ENCODE measurements around the gene LOXL4. TPM values are rescaled to one million over a fixed set of nuclear protein-coding genes. Genes with fewer than 3 reads are reported as not detected.

LOXL4 gene
- total and polyA plus RNA-seq, 2 experiments from 2014 or later: 32.7 to 34.4 TPM

DNA sequence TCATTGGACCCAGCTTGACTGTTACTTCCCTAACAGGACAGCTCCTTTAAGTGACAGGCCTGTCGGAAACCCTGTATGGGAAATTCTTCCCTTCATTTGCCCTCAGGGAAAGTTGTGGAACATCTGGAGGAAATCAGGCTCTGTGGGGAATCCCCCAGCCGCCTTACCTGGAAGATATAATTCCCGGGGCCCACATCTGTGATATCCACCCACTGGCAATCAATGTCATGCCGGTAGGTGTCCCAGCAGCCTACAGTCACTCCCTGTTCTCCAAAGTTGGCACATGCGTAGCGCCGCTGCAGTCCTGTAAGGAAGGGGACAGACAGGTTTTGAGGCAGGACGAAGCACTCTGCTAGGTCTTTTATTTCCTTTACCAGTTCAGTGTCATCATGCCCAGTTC is 16.6 kb downstream of the LOXL4 start:
- WGBS (ENCODE audit: low lambda C conversion rate, missing lambda C conversion rate): 86% methylated on average over 8 of the region's 8 CpGs
- Histone ChIP-seq H2AFZ (no peak overlapping the region), H3K9me2 (replicated peaks; ENCODE audit: insufficient read depth) (no peaks in the 10 kb centered on the region), H3K4me3 (no peak overlapping the region), H3K36me3 (replicated peaks; ENCODE audit: insufficient read depth, low read depth) (no peaks in the 10 kb centered on the region), H3K4me1 (ENCODE audit: insufficient read depth) (peaks cover 4% of the 10 kb centered on the region), H3K27me3 (no peaks in the 10 kb centered on the region), H3K9me3 (ENCODE audit: low read depth) (no peaks in the 10 kb centered on the region), H3K4me2 (no peak overlapping the region), H4K20me1 (ENCODE audit: insufficient read depth, poor library complexity, severe bottlenecking) (no peaks in the 10 kb centered on the region), H3K27ac (no peak overlapping the region), H3K79me2 (no peaks in the 10 kb centered on the region)
- TF ChIP-seq EZH2 (IDR thresholded peaks at IDR 0.05; ENCODE audit: borderline replicate concordance): no peak
- no peak for TF ChIP-seq EZH2phosphoT487 (IDR thresholded peaks at IDR 0.05; ENCODE audit: low read depth, severe bottlenecking, unreplicated experiment)
- TF ChIP-seq, protein P1, sequence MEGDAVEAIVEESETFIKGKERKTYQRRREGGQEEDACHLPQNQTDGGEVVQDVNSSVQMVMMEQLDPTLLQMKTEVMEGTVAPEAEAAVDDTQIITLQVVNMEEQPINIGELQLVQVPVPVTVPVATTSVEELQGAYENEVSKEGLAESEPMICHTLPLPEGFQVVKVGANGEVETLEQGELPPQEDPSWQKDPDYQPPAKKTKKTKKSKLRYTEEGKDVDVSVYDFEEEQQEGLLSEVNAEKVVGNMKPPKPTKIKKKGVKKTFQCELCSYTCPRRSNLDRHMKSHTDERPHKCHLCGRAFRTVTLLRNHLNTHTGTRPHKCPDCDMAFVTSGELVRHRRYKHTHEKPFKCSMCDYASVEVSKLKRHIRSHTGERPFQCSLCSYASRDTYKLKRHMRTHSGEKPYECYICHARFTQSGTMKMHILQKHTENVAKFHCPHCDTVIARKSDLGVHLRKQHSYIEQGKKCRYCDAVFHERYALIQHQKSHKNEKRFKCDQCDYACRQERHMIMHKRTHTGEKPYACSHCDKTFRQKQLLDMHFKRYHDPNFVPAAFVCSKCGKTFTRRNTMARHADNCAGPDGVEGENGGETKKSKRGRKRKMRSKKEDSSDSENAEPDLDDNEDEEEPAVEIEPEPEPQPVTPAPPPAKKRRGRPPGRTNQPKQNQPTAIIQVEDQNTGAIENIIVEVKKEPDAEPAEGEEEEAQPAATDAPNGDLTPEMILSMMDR (IDR thresholded peaks at IDR 0.05; ENCODE audit: poor library complexity): no peak
- no peak for DNase-seq (ENCODE audit: low spot score)

DNA sequence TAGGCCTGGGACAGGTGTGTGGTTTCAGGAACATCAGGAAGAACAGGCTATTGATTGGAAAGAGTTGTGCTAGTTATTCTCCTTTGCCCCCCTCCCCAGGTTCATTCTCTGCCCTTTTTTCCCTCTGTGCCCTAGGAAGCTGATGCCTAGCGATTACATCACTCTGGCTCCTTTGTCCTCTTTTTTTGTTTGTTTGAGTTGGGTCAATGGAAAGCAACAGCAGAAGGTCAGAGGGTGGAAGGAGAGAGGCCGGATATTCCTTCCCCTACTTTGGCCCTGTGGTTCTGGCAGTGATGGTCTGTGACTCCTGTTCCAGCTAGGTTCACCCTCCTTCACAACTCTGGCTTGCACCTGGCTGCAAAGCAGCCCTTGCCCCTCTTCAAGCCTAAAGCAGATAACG is 18.9 kb downstream of the LOXL4 start:
- no peaks in the 10 kb centered on the region for H3K27me3 ChIP-seq
- no peak overlapping the region for H3K4me3 ChIP-seq
- no peak overlapping the region for H3K27ac ChIP-seq
- DNase-seq (ENCODE audit: low spot score): no peak
- no peaks in the 10 kb centered on the region for H4K20me1 ChIP-seq (ENCODE audit: insufficient read depth, poor library complexity, severe bottlenecking)
- peaks cover 4% of the 10 kb centered on the region for H3K4me1 ChIP-seq (ENCODE audit: insufficient read depth)
- 92% methylated on average over 3 of the region's 3 CpGs for WGBS (ENCODE audit: low lambda C conversion rate, missing lambda C conversion rate)
- no peaks in the 10 kb centered on the region for H3K36me3 ChIP-seq (replicated peaks; ENCODE audit: insufficient read depth, low read depth)
- no peaks in the 10 kb centered on the region for H3K9me3 ChIP-seq (ENCODE audit: low read depth)
- H3K4me2 ChIP-seq: no peak overlapping the region
- no peaks in the 10 kb centered on the region for H3K79me2 ChIP-seq
- TF ChIP-seq EZH2 (IDR thresholded peaks at IDR 0.05; ENCODE audit: borderline replicate concordance) (no peak), EZH2phosphoT487 (IDR thresholded peaks at IDR 0.05; ENCODE audit: low read depth, severe bottlenecking, unreplicated experiment) (no peak)
- TF ChIP-seq, protein P1 (IDR thresholded peaks at IDR 0.05; ENCODE audit: poor library complexity): no peak
- no peak overlapping the region for H2AFZ ChIP-seq
- H3K9me2 ChIP-seq (replicated peaks; ENCODE audit: insufficient read depth): no peaks in the 10 kb centered on the region

DNA sequence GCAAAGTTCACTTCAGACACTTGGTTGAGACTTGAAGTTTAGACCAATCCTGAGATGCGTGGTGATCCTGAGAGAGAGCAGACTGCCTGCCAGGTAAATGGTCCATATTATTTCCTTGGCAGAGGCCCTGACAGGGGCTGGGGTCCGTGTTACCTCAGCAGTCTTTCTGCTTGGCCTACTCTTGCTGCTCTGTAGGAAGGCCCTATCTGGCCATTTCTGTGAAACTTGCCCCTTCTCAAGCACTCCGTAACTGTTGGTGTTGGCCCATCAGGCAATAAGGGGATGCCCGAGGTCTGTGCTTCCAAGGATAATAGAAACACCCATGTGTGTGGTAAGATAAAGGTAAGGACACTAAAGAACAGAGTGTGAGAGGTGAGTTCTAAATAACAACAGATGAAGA is 20.0 kb downstream of the LOXL4 start:
- H4K20me1 ChIP-seq (ENCODE audit: insufficient read depth, poor library complexity, severe bottlenecking): no peaks in the 10 kb centered on the region
- H3K4me2 ChIP-seq: no peak overlapping the region
- no peaks in the 10 kb centered on the region for H3K9me3 ChIP-seq (ENCODE audit: low read depth)
- H2AFZ ChIP-seq: no peak overlapping the region
- DNase-seq (ENCODE audit: low spot score): no peak
- H3K27me3 ChIP-seq: no peaks in the 10 kb centered on the region
- H3K9me2 ChIP-seq (replicated peaks; ENCODE audit: insufficient read depth): no peaks in the 10 kb centered on the region
- no peaks in the 10 kb centered on the region for H3K36me3 ChIP-seq (replicated peaks; ENCODE audit: insufficient read depth, low read depth)
- WGBS (ENCODE audit: low lambda C conversion rate, missing lambda C conversion rate): 91% methylated on average over 4 of the region's 4 CpGs
- H3K4me1 ChIP-seq (ENCODE audit: insufficient read depth): peaks cover 4% of the 10 kb centered on the region
- H3K27ac ChIP-seq: no peak overlapping the region
- H3K4me3 ChIP-seq: no peak overlapping the region
- no peaks in the 10 kb centered on the region for H3K79me2 ChIP-seq
- TF ChIP-seq EZH2 (IDR thresholded peaks at IDR 0.05; ENCODE audit: borderline replicate concordance): no peak
- TF ChIP-seq EZH2phosphoT487 (IDR thresholded peaks at IDR 0.05; ENCODE audit: low read depth, severe bottlenecking, unreplicated experiment): no peak
- TF ChIP-seq, protein P1 (IDR thresholded peaks at IDR 0.05; ENCODE audit: poor library complexity): no peak

All from hepatocyte (in vitro differentiated cells).